GM21528 (cell line): ENCODE results near the gene SLC25A46.
A peak's percentile ranks its signal among the peaks of the same experiment; 100 is the strongest.
"Not testable (repeated sequence)": the region's sequence is repeated elsewhere in the genome, so short reads cannot be mapped to it uniquely, and the experiment has no call there.

ENCODE experiments used
- ATAC-seq: cut with Tn5 transposase; IDR thresholded peaks from one replicate; pipeline ENCODE4 v1.9.1; 2021; ENCODE audit warnings: mild to moderate bottlenecking, moderate library complexity; ENCODE audit not compliant: unreplicated experiment, low FRiP score

Gene SLC25A46

DNA sequence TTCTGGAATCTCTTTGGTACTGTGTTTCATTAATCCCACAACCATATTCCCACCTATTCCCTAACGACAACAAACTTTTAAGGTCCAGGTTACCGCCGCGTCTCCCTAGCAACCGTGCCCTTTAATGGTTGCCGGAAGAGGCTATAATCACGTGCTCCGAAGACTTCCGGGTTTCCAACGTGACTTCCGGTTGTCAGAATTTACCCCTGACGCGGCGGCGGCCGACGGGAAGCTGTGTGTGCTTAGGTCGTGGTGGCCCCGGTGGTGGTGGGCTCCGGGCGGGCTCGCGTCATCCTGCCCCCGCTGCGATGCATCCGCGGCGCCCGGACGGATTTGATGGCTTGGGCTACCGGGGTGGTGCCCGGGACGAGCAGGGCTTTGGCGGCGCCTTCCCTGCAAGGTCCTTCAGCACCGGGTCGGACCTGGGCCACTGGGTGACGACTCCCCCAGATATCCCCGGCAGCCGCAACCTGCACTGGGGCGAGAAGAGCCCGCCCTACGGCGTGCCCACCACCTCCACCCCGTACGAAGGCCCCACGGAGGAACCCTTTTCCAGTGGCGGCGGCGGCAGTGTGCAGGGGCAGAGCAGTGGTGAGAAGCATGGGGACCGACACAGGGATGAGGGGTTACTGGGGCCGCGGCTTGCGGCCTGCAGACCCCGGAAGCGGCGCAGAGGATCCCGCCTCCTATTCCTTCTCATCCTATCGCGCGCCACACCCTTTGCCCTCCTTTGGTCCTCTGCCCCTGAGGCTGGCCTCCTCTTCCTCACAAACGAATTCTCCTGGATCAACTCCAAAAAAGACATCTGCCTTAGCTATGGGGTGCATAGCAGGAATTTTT, at the start of gene SLC25A46:
Gene SLC25A46, plus strand, starts transcription at position 196 of the 840 bp plus-strand sequence. Its CDS starts 113 bp downstream, at position 309.
- ATAC-seq, result peak; percentile 99

DNA sequence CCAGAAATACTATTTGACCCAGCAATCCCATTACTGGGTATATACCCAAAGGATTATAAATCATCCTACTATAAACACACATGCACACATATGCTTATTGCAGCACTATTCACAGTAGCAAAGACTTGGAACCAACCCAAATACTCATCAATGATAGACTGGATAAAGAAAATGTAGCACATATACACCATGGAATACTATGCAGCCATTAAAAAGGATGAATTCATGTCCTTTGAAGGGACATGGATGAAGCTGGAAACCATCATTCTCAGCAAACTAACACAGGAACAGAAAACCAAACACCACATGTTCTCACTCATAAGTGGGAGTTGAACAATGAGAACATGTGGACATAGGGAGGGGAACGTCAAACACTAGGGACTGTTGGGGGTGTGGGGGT, 48.2 kb upstream of the SLC25A46 start:
- ATAC-seq, result not testable (repeated sequence)

DNA sequence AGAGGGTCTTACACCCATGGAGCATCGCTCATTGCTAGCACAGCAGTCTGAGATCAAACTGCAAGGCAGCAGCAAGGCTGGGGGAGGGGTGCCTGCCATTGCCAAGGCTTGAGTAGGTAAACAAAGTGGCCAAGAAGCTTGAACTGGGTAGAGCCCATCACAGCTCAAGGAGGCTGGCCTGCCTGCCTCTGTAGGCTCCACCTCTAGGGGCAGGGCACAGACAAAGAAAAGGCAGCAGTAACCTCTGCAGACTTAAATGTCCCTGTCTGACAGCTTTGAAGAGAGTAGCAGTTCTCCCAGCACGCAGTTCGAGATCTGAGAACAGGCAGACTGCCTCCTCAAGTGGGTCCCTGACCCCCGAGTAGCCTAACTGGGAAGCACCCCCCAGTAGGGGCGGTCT, 46.1 kb upstream of the SLC25A46 start:
- ATAC-seq, result not testable (repeated sequence)

DNA sequence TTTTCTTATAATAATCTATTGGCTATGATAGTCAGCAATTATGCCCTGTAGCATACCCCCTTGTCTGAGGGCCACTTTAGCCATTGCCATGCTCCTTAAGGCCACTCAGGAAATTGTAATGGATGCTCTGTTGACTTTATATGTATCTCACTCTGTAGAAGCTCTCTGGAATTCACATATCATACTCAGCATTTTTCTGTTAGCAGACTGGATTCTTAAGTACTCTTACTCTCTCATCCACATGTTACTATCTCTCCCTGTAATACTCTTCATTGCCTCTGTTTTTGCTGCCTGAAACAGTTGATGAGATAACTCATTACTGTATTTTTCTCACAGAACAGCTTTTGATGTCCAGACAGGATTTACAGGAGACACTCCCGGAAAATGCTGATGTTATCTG, 36.5 kb upstream of the SLC25A46 start:
- no peak for ATAC-seq

DNA sequence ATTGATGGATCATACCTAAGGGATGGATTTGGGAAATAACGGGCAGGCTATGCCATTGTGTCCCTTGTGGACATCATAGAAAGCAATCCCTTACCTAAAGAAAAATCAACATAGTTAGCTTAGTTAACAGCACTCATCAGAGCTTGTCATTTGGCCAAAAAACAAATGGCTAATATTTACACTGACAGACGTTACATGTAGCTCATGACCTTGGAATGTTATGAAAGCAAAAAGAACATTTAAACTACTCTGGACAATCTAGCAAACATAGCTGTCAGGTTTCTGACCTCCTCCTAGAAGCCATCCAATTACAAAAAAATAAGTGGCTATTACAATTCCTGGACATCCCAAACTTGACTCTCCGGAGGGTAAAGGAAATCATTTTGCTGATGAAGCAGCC, 36.1 kb upstream of the SLC25A46 start:
- no peak for ATAC-seq

DNA sequence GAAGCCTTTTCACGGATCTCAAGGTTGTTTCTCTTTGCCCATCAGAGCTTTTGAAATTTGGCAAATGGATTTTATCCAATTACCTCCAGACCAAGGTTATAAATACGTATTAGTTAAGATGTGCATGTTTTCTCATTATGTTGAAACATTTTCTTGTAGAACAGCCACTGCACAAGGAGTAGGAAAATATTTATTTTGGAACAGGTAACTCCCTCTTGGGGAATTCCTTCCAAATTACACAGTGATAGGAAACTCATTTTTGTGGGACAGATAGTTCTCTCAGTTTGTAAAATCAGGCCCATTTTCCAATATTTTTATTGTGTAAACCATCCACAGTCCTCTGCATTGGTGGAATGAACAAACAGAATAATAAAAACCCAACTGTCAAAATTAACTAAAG, 35.3 kb upstream of the SLC25A46 start:
- ATAC-seq, result no peak

DNA sequence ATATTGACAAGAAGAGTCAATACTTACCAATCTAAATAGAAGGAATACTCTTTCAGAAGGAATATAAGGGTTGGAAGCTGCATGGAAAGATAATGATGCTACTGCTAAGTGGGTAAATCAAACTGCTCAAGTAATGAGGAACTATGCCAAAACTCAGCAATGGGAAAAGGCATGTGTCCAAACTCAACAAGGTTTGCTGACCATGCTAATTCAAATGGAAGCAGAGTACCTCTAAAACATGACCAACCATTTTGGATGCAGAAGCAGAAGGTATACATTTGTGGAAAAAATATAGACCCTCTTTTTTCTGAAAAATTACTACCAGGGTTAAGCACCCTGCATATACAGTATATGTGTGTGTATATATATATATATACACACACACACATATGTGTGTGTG, 33.5 kb upstream of the SLC25A46 start:
- no peak for ATAC-seq

DNA sequence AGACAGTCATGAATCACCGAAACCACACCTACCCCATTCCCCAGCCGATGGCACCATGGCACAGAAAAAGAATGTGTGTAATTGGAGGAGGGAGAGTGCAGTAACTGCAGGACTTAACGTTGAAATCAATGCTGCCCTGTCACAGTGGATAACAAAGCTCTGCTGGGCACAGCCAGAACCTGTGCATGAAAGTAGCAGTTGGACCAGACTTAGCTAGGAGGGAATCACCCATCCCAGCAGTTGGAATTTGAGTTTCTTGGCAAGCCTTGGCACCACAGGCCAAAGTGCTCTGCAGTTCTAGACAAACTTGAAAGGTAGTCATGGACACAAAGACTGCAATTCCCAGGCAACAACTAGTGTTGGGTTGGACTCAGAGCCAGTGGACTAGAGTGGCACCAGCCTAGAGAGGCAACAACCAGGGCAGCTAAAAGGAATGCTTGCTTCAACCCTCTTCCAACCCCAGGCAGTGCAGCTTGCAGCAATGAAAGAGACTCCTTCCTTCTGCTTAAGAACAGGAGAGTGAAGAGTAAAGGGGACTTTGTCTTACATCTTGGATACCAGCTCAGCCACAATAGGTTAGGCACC, 31.5 kb upstream of the SLC25A46 start:
- ATAC-seq, result no peak

DNA sequence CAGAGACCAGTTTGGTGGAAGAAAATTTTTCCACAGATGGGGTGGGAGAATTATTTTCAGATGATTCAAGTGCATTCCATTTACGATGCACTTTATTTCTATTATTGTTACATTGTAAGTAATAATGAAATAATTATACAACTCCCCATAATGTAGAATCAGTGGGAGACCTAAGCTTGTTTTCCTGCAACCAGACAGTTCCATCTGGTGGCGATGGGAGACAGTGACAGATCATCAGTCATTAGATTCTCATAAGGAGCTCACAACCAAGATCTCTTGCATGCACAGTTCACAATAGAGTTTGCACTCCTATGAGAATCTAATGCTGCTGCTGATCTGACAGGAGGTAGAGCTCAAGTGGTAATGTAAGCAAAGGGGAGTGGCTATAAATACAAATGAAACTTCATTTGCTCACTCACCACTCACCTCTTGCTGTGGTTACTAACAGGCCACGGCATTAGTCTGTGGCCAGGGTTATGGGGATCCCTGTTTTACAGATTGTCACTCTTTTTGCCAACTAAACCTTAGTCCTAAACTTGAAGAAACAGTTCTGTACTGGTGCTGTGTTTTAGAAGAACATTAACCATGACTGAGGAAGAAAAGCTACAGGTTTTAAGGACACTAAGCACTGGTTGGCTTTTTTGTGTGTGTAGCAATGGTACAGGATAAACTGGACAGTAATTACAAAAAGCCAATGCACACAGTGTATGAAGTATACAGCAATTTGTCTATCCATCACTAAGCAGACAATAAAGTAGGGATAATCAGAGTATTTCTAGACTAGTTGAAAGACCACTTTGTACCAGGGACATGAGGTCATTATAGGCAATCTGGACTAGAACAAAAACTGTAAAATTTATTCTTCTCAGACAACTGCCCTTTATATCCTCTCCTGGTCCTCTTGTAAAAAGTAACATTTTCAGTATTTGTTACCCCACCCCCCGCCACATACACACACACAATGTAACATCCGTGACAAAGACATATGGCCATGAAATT, 22.3 kb upstream of the SLC25A46 start:
- peak; percentile 85 for ATAC-seq

DNA sequence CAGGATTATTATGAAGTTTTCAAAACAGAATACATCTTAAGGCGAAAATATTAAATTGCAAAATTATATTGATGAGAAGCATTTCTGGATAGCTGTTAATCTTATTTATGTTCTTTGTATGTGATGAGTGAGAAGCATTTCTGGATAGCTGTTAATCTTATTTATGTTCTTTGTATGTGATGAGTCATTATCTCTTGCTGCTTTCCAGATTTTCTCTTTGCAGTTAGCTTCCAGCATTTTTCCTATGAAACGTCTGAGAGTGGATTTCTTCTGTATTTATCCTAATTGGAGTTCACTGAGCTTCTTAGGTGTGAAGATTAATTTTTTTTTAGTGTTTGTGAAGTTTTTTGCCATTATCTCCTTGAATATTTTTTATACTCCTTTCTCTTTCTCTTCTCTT, 20.5 kb upstream of the SLC25A46 start:
- ATAC-seq, result no peak

DNA sequence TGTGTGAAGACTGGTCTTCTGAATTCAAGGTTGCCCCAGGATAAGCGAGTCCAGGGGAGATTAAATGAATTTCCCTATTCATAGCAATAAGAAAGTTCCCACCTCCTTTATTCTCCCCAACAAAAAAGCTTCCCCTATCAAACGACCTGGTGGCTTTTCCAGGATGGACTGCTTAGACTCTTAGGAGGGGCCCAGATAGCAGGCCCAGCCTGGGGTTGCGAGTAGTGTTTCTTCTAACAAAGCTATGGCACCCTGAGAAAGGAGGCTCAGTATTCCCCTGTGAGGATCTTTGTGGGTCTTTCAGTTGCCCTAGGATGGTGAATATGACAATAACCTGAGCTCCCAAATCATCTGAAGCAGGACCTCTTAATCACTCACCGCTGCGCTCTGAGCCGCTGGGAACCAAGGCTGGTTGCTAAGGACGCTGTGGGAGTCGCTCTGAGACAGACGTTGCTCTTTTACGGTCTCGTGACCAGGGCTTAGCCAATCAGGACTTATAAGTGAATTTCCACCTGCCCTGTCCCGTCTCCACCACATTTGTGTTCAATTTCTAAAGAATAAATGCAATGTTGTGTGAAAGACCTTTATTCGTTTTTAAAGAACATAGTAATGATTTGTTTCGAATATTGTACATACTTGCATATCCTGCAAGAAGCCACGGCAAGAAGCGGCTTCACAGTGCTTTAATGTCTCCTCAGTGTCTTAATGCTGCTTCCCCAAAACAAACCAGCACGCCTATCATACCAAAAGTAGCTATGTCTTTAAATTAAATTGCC, 12.4 kb upstream of the SLC25A46 start, which contains the start of gene TMEM232:
Gene TMEM232, minus strand, starts transcription at position 423 of the 776 bp plus-strand sequence. CDS start 59,319 bp downstream, outside the sequence.
- peak; percentile 100 for ATAC-seq

DNA sequence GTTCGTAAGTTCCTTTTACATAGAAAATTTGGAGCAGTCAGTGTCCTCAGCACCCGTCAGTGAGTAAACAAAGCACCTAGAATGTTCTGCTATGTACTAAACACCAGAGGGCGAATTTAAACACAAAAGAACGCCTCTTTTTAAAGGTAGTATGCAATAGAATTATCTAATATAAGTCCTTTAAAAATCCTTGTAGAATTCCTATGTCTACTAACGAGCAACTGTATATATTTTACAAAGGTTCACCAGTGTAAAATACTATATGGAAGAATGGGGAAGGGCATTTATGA, 11.8 kb upstream of the SLC25A46 start:
- ATAC-seq, result peak; percentile 73

DNA sequence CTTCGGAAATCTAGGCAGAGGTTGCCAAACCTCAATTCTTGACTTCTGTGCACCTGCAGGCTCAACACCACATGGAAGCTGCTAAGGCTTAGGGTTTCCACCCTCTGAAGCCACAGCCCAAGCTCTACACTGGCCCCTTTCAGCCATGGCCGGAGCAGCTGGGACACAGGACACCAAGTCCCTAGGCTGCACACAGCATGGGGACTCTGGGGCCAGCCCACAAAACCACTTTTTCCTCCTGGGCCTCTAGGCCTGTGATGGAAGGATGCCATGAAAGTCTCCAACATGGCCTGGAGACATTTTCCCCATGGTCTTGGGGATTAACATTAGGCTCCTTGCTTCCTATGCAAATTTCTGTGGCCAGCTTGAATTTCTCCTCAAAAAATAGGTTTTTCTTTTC, 7.3 kb upstream of the SLC25A46 start:
- not testable (repeated sequence) for ATAC-seq

DNA sequence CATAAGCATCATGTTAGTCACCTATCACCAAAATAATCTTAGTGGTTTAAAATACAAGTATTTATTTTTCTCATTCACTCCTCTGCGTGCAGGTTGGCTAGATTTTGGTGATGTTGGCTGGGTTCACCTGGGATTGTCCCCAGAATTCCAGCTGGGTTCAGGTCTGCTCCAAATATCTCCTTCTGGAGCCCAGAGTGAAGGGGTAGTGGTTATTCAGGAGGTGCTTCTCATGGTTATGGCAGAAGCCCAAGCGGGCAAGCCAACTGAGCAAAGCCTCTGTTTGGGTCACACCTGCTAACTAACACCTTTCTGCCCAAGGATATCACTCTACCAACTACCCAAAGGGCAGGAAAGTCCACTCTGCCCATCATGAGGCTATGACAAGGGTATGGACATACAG, 4.7 kb upstream of the SLC25A46 start:
- ATAC-seq, result no peak

DNA sequence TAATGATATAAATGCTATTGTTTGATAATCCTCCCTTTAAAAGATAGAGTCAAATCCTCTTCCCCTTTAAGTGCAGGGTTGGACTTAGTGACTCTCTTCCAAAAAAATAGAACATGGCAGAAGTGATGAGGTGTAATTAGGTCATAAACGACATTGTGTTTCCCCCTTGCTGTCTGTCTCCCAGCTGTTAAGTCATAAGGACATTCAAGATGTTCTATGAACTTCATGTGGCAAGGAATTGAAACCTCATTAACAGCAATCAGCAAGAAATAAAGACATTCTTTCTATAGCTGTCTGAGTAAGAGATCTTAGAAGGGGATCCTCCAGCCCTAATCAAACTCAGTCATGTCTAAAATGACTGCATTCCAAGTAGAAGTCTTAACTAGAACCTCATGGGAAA, 3.3 kb upstream of the SLC25A46 start:
- ATAC-seq, result no peak

DNA sequence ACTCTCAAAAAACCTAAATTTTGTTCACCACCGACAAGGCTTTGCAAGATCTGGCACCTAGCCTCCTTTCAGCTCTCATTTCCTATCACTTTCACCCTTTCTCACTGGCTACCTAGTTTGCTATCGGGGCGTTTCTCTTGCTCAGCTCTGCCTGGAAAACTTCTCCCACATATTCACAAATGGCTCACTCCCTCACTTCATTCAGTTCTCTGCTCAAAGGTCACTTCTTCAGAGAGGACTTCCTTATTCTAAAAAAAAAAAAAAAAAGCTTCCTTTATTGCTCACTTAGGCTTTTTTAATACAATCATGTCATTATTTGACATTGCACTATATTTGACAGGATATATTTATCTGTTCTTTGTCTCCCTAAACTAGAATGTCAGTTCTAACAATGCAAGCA, 2.1 kb upstream of the SLC25A46 start:
- ATAC-seq, result no peak

DNA sequence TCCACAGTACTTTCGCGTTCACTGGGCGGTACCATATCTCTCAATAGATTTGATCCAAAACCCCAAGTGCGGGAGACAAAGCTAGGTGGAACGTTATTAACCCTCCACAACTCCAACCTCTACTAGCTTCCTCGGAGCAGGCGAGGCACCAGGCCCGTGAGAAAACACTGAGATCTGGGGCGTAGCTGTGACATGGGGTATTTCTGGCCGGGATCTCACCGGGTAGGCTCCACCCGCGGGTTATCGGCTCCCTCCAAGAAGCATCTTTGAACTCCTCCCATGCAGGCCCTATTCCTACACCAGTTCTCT, 350 bp upstream of the SLC25A46 start:
- peak; percentile 77 for ATAC-seq

DNA sequence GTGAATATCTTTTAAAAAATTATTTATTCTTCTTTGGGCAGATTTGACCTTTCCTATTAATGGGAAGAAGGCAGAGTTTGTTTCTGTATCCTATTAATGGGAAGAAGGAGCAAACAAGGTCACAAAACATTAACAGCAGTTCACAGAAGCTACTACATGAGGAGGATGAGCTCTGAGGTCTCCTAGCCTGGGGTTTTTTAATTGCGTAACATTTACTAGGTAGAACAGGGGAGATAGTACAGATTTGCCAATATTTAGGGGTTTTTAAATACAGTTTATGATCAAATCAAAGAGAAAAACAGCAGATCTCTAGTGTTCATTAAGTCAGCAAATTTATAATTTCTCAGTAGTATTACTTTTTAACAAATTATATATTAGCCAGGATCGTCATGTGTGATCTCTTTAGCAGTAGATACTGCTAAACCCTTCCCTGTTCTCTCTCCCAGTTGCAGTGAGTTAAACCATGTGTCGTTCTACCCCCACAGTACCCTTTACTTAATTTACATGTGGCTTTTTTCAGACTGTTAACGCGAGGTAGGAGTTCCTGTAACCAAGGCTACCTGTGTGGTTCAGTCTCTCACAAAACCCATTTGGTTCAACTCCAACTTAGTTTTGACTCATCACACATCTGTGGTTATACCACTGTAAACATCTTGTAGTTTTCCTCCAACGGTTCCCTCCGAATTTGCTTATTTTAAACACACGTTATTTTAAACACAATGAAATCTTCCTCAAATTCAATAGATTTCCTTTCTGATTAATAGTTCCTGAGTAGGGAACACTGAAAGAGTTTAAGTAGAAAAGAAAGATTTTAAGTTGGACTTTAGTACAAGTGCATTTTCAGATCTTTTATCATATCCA, 13.3 kb downstream of the SLC25A46 start:
- peak; percentile 99 for ATAC-seq

DNA sequence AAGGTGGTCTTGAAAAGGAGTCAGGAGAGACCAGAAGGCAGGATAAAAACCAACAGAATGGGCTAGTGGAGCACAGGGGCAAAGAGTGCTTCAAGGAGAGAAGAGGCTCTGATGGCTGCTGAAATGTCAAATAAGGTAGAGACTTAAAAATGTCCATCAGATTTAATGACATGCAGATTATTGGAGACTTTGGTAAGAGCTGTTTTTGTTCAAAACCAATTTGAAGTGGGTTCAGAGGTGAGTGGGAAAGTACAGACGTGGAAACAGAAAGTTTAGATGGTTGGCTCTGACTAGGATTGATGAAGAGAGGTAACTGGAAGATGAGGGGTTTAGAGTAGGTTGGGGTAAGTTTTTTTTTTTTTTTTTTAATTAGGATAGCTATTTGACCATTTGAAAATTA, 14.1 kb downstream of the SLC25A46 start:
- ATAC-seq, result peak; percentile 20
